ENCODE measurements around the gene PPP2R5B. TPM values are rescaled to one million over a fixed set of nuclear protein-coding genes. Genes with fewer than 3 reads are reported as not detected.

Gene PPP2R5B
- total RNA-seq, 2 donors from 2014 or later, result 17.9 to 20.5 TPM

DNA sequence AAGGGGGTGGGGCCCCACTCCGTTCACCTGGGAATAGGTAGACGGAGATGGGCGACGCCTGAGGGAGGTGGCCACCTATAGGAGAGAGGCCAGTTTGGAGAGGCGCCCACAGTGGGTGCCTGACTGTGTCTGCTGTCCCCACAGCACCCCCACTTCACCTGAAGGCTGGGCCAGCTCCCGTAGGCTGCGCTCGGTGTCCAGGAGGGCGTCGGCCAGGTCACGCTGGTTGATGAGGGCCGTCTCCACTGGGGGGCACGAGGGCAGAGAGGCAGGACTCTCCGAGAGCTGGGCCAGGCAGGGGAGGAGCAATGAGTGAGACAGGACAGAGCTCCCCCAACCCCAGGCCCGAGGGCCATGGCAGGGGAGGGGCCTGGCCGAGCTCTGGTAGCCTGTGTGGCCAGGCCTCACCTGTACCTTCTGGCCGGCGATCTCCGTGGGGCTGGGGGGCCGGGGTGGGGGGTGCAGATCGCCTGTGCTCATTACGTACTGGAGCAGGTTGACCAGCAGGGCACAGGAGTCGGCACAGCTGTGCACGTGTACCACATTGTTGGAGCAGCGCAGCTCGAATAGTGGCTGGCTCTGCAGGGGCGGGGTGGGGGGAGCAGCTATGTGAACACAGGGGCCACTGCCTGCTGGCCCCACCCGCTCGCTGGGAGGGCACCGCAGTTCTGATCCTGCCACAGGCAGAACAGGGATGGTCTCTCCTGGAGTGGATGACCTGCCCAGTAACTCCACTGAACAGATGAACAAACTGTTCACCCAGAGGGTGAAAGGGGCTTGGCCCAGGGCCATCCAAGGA, 22.2 kb upstream of the PPP2R5B start:
- DNase-seq (no peak), ATAC-seq (no peak)
- intact Hi-C loops (cut with DNase I), result no loop called here

DNA sequence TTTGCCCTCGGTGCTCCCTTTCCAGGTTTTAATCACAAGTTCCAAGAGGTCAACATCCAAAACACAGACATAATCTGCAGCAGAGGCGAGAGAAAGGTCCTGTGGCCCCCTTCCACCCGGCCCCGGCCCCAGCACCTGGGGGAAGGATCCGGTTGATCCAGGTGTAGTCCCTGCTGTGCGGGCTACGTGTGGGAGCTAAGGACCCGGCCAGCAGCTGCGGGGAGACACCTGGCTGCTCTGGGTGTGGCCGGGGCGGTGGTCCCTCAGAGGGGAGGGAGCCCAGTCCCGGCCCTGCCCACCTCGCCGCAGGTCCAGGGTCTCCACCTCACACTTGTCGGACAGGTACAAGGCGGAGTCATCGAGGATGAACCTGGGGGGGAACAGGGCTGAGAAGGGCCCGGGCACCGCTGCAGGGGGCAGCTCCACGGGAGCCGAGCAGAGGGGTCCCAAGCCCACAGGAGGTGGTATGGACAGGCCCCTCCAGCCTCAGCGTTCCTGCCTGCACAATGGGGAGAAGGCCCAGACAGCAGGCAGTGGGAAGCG, 21.1 kb upstream of the PPP2R5B start:
- intact Hi-C loops (cut with DNase I), result no loop called here
- no peak for ATAC-seq
- DNase-seq, result no peak

DNA sequence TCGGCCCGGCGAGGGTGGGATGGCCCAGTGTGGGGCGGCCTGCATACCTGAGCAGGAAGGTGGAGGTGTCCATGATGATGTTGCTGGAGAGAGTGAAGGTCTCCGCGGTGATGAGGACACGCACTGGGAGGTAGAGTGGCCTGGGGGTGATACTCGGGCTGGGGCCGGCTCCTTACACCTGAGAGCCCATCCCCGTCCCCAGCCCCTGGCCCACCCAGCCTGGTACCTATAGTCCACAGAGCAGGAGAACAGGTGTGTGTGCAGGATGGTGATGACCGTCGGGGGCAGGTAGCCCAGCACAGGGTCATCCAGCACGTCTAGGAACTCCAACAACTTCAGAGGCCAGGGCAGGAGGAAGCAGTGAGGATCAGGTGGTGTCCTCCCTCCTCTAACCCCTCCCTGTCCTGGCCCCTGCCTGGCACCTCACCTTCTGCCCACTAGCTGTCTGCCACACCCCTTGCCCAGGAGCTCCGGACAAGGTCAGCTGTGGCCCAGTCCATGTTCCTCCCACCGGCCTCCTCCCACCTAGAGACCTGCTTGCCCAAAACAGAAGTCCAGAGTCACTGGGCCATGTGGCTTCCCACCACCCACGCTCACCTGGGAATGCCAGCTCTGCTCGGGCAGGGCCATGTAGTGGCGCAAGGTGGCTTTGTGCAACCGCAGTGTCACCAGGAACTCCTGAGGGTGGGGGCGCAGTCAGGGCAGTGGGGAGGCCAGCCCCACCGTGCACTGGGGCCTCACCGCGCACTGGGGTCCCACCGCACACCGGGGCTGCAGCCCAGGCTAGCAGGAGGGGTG, 18.8 kb upstream of the PPP2R5B start:
- intact Hi-C loops (cut with DNase I), result no loop called here
- no peak for DNase-seq
- no peak for ATAC-seq

DNA sequence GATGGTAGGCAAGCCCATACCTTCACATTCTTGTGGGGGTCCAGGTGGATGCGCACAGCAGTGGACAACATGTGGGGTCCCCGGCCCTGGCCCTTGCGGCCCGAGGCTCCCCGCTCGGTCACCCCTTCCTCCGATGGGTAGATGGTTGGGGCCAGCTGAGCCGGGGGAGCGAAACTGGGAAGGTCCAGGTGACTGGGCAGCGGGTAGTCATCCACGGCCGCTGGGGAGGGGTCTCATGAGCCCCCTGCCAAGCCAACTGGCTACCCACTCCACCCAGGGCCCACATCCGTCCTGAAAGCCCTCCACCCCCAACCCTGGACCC, 18.2 kb upstream of the PPP2R5B start:
- ATAC-seq (no peak), DNase-seq (no peak)
- intact Hi-C loops (cut with DNase I), result no loop called here

DNA sequence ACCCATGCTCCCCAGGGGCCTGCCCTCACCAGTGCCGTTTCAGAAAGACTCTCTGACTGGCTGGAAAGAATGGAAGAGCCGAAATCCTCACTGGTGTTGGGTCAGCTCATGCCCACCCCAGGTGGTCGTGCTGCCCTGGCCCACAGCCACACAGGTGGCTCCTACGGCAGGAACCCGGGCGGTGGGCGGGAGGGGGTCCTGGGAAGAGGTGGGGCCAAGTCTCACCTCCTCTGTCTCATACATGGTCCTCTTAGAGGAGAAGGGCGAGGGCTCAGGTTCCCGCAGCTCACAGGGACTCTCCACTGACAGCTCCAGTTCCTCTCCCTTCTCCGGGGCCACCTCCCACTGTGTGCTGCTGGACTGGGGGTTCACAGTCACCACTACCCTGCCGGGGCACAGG, 15.7 kb upstream of the PPP2R5B start:
- no peak for DNase-seq
- intact Hi-C loops (cut with DNase I), result no loop called here
- ATAC-seq, result no peak

DNA sequence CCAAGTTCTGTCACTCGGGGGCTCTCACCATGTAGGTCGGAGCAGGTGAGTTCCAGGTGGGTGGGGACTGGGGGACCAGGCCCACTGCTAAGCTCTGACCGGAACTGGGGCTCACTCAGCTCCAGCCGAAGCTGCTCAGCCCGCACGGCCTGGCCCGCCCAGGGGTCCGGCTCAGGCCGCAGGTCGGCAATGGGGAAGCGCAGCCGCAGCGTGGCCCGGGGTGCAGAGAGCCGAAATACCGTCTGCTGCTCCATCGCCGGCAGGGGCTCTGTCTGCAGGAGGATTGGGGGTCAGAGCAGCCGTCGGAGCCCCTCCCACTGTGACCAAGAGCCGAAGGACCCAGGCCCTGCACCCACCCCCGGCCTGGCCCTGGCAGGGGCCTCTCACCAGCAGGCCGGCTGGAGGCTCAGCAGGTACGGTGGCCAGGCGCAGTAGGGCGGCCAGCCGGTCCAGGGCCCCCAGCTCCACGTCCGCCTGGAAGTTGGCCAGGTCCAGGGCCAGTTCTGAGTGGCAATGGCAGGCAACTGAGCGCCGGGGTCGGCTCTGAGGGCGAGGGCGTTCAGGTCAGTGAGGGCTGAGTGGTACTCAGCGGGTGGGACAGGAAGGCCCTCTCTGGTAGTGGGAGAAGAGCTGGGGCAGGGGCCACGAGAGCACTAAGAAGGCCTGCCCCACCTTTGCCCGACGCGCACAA, 14.7 kb upstream of the PPP2R5B start:
- ATAC-seq (no peak), DNase-seq (no peak)
- intact Hi-C loops (cut with DNase I), result no loop called here

DNA sequence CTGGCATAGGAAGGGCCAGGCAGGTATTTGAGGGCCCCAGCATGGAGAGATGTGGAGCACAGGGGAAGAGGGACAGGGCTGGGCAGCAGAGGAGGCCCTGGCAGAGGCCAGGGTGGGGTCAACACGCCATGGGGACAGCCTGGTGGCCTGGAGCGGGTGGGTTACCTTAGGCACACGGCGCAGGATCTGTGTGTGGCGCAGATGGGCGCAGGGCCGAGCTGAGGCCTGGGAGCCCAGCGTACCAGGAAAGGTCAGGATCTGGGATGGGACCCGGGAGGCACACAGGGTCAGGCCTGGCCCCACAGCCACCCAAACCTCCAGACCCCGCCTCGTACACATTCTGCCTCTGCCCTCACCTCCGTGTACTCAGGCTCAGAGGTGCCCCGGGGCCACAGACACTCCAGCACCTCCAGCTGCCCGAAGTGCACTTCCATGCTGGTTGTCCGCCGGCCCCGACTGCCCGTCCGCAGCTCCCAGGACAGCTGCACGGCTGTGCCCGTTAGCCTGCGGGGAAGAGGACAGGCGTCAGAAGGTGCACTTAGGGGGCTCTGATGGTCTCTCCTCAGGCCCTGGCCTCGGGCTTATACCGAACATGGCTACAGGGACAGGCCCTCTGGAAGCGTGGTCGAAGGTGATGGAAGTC, 13.9 kb upstream of the PPP2R5B start:
- intact Hi-C loops (cut with DNase I), result no loop called here
- no peak for ATAC-seq

DNA sequence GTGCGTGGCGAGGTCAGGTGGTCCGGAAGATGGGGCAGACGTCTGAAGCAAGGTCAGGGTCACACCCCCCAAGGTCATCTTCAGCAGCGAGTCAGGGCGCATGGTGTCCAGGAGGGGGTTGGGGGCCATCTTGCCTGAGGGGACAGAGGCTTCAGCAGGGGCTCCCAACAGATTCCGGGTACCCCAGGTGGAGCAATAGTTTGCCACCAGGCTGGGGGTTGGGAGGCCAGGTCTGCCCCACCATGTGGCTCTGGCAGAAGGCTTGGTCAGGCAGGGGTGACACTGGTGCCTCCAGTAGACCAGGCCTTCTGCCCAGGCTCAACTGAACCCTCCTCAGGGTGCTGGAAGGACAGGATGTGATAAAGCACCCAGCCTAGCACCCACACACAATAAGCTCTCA, 13.3 kb upstream of the PPP2R5B start:
- DNase-seq, result no peak
- no peak for ATAC-seq
- intact Hi-C loops (cut with DNase I), result no loop called here

More for the DNA sequence above, 13.9 kb upstream of the PPP2R5B start:
- DNase-seq, result no peak

DNA sequence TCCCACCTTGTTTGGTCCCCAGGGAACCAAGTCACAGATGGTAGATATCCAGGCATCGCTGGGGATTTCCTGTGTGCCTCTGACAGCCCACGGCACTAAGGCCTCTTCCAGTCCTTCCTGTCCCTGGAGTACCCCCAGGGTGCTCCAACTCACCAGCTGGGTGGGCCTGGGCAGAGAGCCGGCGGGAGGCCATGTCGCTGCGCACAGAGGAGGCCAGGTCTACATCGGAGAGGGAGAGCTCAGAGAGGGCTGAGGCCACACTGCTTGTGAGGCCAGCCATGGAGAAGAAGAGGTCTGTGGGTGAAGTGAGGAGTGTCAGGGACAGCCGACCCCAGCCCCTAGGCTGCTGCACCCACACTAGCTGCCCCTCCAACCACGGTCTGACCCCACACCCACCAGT, 12.8 kb upstream of the PPP2R5B start:
- ATAC-seq (no peak), DNase-seq (no peak)
- intact Hi-C loops (cut with DNase I), result no loop called here

DNA sequence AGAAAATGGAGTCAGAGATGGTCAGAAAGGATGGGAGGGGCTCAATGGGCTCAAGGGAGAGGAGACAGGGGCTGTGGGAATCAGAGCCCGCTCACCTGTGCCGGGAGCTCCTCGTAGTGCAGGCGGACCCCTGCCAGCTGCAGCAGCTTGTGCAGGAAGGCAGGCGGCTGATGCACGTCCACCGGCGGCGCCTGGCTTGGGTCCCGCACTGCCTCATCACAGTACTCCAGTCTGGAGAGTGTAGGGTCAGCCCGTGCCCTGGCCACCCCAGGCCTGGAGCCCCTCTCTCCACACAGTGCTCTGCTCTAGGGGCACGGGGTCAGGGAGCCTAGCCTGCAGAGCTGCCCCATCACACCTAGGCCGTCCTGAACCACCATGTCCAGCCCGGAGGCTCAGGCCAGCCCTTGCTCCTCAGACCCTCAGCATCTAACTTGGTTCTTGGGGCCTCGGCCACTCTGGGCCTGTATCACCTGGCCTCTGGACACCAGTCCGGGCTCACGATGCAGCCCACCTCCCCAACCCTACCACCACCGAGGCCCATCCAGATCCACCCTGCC, 11.2 kb upstream of the PPP2R5B start:
- DNase-seq (no peak), ATAC-seq (no peak)
- intact Hi-C loops (cut with DNase I), result no loop called here

DNA sequence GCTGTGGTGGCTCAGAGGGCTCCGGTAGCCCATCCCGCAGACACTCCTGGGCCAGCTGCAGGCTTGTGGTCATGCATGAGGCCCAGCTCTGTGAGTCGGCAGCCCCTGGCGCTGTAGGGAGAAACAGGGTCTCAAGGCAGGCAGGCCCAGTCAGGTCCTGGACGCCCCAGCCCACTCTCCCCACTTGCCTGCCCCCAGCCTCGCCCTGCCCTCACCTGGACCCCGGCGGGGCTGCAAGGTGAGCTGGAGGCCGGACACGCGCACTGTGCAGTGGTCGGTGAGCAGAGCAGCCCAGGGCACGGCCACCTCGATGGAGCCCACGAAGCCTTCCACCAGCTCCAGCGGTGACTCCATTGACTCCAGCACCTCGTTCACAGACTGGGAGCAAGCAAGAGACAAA, 10.4 kb upstream of the PPP2R5B start:
- ATAC-seq, result no peak
- DNase-seq, result no peak
- intact Hi-C loops (cut with DNase I), result no loop called here

DNA sequence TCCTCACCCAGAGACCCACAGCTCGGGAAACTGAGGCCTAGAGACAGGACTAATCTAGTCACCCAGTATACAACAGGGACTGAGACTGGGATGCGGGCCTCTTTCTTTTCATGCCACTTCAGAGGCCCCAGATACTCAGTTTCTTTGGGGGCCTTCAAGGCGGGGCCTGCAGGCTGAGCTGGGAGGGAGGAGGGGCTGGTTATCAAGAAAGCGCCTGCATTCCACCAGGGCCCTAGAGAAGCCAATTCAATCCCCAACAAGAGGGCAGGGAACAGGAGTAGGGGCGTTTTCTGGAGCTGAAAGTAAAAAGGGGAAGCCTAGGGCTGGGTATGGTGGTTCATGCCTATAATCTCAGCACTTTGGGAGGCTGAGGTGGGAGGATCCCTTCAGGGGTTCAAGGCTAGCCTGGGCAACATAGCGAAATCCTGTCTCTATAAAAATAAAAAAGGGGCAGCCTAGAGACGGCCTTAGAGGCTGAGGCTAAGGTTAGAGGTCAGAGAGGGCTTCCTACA, 9.1 kb upstream of the PPP2R5B start:
- intact Hi-C loops (cut with DNase I), result no loop called here
- no peak for ATAC-seq
- no peak for DNase-seq

DNA sequence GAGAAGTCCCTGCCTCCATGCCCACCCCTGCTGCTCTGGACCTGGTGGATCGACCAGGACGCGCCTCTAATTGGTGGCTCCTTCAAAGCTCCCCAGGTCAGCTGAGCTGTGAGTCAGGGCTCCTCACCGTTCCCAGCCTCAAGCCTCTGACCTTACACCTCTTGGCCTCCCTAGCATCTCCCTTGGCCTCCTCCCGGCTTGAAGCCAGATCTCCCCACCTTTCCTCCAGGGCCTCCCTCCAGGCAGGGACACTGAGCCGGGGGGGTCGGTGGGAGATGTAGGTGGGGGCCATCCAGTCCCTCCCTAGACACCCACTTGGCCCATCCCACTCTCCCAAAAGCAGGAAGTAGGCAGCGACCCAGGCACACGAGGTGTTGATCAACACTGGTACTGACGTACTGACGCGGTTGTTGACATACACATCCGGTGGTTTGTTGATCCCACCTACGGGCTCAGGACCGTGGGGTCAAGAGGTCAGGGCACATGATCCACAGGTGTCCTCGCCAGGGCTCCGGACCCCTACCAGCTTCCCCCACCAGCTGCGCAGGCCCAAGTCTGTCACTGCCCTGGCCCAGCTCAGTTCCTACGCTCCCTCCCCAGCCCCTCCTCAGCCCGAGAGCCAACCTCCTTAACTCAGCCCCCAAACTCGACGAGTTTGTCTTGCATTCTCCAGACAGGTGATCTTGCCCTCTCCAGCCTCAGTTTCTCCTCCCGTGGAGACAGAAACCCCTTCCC, 8.3 kb upstream of the PPP2R5B start:
- intact Hi-C loops (cut with DNase I), result no loop called here
- peak; percentile 50 for DNase-seq
- peak in 1 of 2 donors; percentile 11 for ATAC-seq

DNA sequence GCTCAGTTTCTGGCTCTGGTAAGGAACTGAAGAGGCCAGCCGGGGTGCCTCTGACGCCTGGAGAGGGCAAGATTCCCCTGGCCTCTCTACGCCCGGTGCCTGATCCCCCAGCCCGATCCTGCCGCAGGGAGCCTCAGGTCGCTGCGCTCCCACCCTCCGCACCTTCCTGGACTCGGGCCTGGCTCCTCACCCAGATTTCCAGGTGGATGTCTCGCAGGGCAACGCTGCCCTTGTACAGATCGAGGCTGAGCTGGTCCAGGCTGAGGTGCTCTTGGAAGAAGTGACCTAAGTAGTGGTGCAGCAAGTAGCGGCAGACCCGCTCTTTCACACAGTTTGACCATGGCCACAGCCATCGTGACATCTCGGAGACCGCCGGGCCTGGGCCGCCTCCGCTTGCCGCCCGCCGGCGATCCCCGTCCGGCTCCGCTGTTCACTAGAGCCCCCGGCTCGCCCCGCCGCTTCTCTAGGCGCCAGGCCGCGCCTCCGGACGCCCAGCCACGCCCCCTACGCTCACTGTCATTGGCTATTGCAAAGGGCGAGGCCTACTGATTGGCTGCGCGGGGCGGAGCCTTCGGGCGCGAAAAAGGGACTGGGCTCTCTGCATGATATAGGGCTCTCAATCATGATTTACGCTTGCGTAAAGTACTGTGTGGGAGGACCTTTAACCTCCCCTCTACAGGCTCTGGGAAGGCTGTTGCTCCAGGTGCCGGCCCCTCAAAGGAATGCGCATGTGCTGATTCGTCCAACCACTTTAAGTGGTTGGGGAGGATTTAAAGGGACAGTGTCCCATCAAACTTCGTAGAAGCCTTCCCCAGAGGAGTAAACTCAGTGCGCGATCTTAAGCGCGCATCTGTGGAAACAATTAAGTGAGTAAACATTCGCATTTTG, 7.5 kb upstream of the PPP2R5B start, which contains the start of gene ATG2A:
TSS of gene ATG2A (minus strand) at position 435 of the 888 bp plus-strand sequence. CDS start at position 361, 74 bp downstream.
- ATAC-seq (peak; percentile 98), DNase-seq (peak; percentile 99)
- intact Hi-C loops (cut with DNase I), result no loop called here

DNA sequence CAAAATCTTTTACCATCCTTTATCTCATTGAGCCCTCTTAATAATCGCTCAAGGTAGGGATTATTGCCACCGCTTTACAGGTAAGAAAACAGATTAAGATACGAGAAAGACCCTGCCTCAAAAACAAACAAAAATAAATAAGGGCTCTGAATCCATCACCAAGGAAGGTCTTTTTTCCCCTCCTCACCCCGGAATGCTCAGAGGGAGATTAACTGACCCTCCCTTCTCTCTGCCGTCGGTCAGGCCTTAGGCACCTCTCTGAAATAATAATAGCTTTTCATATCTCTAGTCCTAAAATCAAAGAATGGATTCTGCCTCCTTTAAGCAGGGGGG, 6.9 kb upstream of the PPP2R5B start:
- DNase-seq (no peak), ATAC-seq (no peak)

DNA sequence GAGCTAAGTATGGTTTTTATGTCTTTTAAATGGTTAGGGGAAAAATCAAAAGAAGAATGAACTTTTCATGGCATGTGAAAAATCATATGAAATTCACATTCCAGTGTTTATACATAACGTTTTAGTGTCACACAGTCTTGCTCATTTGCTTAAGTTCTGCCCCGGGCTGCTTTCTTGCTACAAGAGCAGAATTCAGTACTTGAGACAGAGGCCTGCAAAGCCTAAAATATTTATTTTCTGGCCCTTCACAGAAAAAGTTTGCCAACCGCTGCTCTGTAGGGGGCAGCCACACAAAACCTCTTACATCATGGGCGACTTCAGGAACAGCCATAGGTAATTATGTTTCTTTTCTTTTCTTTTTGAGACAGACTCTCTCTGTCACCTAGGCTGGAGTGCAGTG, 6.5 kb upstream of the PPP2R5B start:
- intact Hi-C loops (cut with DNase I), result no loop called here
- ATAC-seq, result no peak
- DNase-seq, result no peak

More for the DNA sequence above, 6.9 kb upstream of the PPP2R5B start:
- intact Hi-C loops (cut with DNase I), result no loop called here

DNA sequence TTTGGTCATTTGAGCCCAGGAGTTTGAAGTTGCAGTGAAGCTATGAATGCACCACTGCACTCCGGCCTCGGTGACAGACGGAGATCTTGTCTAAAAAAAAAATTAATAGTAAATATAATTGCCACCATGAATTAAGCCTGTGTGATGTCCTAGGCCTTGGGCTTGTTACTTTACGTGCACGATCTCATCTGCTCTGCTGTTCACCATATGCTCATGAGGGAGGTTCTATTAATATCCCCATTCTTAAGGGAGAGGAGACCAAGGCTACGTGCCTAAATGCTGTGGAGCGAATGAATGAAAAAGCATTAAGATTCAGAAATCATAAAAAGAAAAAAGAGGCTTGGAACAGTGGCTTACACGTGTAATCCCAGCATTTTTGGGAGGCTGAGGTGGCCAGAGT, 4.9 kb upstream of the PPP2R5B start:
- intact Hi-C loops (cut with DNase I), result no loop called here
- ATAC-seq, result no peak

More for the DNA sequence above, 4.9 kb upstream of the PPP2R5B start:
- DNase-seq, result no peak

Data from left cardiac atrium (tissue), 4 donors.